ENCODE data around the gene SLC16A12.
"Not testable (repeated sequence)": the region's sequence is repeated elsewhere in the genome, so short reads cannot be mapped to it uniquely, and the experiment has no call there.

SLC16A12 gene

DNA sequence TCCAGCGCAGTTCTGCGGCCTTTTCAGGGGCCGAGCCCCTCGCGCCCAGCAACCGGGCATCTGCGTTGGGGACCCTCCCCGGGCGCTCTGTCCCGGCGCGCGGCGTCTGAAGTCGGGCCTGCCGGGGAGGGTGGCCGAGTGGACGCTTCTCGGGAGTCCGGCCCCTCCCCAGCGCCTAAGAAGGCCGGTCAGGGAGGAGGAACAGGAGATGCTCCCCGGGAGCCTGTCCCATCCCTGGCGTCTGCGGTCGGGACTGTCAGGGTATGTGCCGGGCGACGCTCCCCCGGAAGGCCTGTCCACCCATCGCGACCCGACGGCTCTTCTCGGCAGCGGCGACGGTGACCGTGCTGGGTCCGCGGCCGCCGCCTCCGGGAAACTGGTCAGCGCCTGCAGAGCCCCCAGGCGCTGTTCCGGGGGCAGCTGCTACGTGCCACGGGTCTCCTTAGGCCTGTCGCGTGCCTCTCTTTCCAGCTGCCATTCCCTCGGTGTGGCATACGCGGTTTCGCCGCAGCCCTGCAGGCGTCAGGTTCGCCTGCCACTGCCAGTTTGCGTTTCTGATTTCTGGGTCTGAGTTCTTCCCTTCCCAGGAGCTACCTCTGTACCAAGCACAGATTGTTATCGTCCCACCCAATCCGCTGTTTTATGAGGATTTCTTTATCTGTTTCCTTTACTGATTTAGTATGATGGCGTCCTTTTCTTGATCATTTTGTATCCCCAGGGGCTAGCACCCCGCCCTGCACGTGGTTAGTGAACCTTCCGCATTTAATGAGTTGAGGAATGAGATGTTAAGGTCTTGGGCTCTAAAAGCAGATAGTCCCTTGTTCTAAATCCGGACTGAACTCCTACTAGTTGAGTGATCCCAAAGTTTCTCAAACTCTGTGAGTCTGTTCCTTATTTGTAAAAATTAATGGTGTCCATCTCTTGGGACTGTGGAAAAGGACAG is 120.2 kb downstream of the SLC16A12 start:
- peak; percentile 81 for DNase-seq

DNA sequence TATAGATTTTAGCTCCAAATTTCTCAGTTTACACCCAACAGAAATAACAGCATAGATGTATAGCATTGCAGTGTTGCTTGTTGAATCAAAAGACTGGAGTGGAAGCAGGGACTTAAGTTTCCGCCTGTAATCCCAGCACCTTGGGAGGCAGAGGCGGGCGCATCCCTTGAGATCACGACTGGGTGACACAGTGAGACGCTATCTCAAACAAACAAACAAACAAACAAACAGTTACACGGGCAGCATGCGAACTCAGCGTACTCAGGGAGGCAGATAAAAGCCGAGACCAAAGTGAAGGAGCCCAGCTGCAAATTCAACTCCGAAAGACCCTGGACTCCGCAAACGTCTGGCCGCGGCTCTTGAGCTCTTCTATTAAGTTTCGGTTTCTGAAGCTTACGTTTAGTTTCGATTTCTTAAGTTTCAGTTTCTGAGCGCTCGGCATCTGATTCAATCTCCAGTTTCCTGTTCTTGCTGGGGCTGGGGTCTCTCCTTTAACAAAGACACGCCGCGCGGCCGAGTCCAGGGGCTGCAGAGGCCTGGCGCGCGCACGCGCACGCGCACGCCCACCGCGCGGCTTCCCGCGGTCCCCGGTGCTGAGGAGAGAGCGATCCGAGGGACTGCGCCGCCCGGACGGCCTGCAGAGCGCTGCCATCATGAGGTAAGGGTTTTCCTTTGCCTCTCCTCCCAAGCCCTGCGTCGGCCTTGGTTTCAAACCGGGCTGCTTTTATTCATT is 121.1 kb downstream of the SLC16A12 start, which contains the start of gene IFIT5:
TSS of gene IFIT5 (plus strand) at position 423 of the 733 bp plus-strand sequence. CDS start at position 654, 231 bp downstream.
- DNase-seq, result peak; percentile 93

DNA sequence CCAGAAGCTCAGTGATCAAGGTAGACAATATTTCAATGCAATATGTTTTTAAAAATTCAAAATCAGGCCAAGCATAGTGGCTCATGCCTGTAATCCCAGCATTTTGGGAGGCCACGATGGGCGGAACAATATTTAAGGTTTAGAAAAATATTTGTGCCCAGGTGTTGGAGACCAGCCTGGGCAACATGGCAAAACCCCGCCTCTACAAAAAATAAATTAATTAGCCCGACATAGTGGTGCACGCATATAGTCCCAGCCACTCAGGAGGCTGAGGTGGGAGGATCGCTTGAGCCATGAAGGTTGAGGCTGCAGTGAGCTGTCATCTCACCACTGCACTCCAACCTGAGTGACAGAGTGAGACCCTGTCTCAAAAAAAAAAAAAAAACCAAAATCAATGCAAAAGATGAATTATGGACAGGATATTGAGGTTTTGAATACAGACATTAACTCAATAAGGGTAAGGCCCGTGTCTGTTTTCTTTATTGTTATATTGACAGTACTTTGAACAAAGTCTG is 121.9 kb downstream of the SLC16A12 start:
- DNase-seq, result no peak

DNA sequence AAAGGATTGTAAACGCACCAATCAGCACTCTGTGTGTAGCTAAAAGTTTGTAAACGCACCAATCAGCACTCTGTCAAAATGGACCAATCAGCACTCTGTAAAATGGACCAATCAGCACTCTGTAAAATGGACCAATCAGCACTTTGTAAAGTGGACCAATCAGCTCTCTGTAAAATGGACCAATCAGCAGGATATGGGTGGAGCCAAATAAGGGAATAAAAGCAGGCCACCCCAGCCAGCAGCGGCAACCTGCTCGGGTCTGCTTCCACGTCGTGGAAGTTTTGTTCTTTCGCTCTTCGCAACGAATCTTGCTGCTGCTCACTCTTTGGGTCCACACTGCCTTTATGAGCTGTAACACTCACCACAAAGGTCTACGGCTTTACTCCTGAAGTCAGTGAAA is 123.1 kb downstream of the SLC16A12 start:
- DNase-seq, result peak; percentile 54

- DNase-seq, result not testable (repeated sequence)
Measured at GRCh38 chr10:89411135-89411534, 124.3 kb downstream of the SLC16A12 start.

GRCh38 chr10:89410551-89410950 is 124.8 kb downstream of the SLC16A12 start:
- not testable (repeated sequence) for DNase-seq

DNA sequence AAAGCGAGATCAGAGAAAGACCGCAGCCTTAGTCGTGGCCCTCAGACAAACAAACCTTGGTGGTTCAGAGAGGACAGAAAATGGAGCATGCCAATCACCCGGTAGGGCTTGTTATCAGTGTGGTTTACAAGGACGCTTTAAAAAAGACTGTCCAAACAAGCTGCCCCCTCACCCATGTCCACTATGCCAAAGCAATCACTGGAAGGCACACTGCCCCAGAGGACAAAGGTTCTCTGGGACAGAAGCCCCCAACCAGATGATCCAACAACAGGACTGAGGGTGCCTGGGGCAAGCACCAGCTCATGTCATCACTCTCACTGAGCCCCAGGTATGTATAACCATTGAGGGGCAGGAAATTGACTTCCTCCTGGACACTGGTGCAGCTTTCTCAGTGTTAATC is 126.1 kb downstream of the SLC16A12 start:
- DNase-seq, result not testable (repeated sequence)

- DNase-seq, result not testable (repeated sequence)
Measured at GRCh38 chr10:89407792-89408191, 127.6 kb downstream of the SLC16A12 start.

DNA sequence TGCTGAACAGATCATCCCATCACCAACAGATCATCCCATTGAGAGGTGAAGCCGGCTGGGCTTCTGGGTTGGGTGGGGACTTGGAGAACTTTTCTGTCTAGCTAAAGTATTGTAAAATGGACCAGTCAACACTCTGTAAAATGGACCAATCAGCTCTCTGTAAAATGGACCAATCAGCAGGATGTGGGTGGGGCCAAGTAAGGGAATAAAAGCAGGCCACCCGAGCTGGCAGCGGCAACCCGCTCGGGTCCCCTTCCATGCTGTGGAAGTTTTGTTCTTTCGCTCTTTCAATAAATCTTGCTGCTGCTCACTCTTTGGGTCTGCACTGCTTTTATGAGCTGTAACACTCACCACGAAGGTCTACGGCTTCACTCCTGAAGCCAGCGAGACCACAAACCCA is 129.2 kb downstream of the SLC16A12 start:
- not testable (repeated sequence) for DNase-seq

GRCh38 chr10:89404104-89405047 is 131.0 kb downstream of the SLC16A12 start:
- DNase-seq, result peak; percentile 82

DNA sequence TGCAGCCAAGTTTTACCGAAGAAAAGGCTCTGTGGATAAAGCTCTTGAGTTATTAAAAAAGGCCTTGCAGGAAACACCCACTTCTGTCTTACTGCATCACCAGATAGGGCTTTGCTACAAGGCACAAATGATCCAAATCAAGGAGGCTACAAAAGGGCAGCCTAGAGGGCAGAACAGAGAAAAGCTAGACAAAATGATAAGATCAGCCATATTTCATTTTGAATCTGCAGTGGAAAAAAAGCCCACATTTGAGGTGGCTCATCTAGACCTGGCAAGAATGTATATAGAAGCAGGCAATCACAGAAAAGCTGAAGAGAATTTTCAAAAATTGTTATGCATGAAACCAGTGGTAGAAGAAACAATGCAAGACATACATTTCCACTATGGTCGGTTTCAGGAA is 132.4 kb downstream of the SLC16A12 start:
- no peak for DNase-seq

DNA sequence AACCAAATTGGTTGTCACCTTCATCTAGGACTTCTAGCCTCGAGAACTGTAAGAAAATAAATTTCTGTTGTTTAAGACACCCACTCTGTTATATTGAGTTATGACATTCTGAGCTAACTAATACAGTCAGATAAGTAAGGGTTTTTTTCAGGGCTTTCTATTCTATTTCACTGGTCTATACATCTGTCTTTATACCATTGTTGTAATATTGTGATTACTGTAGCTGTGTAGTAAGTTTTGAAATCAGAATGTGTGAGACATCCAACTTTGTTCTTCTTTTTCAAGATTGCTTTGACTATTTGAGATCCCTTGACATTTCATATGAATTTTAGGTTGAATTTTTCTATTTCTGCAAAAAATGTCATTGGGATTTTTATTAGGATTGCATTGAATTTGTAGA is 135.4 kb downstream of the SLC16A12 start:
- no peak for DNase-seq

- no peak for DNase-seq
Measured at GRCh38 chr10:89398003-89398749, 137.2 kb downstream of the SLC16A12 start.

DNA sequence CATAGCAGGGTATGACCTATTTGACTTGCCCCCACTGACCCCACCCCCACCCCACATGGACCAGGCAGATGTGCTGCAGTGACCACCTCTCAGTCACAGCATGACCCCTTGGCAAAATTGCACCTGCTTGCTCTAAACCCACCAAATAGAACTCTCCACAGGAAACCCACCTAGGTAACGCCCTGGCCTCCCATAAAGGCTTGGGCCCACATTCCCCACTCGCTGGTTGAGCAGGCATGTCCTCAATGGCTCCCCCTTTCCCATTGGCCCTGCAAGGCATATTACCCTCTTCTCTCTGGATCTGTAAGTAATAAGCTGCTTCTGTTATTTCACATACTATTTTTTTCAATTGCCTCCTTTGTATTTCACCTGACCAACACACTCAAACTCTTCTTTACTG is 140.3 kb downstream of the SLC16A12 start:
- DNase-seq, result no peak

GRCh38 chr10:89393898-89394297 is 141.5 kb downstream of the SLC16A12 start:
- no peak for DNase-seq

DNA sequence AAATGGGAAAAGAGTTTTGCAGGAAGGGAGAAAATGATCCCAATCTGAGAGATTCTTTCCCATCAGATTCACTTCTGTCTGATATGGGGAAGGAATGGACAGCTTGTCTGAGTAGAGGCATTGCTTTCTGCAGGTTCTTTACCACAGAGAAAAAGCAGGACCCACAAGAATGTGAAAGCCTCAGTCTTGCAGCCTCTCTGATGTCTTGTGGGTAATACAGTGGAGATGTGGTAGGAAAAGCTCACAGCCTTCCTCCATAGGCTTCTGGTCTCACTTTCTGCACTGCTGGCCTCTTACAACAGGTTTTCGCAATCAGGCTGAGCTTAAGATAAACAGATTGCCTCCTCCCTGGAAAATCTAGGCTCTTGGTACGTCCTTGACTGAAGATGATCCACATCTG is 142.4 kb downstream of the SLC16A12 start:
- DNase-seq, result peak; percentile 66

DNA sequence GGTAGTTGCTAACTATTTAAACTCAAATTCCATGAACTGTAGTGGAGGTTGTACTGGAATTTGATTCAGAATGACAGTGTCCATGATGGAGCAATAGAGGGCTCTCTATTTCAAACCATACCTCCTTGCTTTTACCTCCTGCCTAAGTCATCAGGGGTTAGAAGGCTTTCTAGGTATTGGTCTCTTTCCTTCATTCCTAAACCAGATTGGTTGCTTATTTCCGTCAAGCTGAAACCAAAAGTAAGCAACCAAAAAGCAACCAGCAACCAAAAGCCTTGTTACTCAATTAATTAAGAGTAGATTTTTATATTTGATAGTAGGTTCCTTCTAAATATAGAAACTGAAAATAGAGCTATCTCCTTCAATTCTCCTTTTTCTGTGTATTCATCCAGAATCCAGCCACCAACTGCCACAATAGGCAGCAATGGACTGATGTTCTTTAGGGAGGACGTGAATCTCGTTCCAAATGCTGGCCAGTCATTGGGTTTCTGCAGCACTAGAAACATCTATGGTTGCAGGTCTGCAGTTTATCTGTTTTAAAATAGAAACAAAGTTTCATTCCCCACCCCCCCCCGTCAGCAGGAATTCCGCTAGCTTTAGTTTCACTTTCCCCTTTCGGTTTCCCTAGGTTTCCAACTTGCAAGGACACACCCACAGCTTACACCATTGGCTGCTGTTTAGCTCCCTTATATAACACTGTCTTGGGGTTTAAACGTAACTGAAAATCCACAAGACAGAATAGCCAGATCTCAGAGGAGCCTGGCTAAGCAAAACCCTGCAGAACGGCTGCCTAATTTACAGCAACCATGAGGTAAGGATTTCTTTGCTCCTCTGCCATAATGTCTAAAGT is 143.3 kb downstream of the SLC16A12 start, which contains the start of gene IFIT1:
TSS of gene IFIT1 (plus strand) at position 717 of the 850 bp plus-strand sequence. CDS start at position 807, 90 bp downstream.
- DNase-seq, result peak; percentile 95

- DNase-seq, result not testable (repeated sequence)
Measured at GRCh38 chr10:89391226-89391576, 144.2 kb downstream of the SLC16A12 start.

- peak; percentile 56 for DNase-seq
Measured at GRCh38 chr10:89390476-89391225, 144.7 kb downstream of the SLC16A12 start.

- peak; percentile 78 for DNase-seq
Measured at GRCh38 chr10:89389254-89389653, 146.1 kb downstream of the SLC16A12 start.

Measured in OCI-M1 (cell line).